Motor neuron (in vitro differentiated cells): ENCODE results near the gene TNS4. TPM values are rescaled to one million over a fixed set of nuclear protein-coding genes. Genes with fewer than 3 reads are reported as not detected.

Source experiments
- ATAC-seq, 8 experiments: fragments of 200-7000 bp; cut with Tn5 transposase; replicated peaks in 6 of 8; 2 replicates each; pipeline ENCODE4 v1.8.0; 2021; ENCODE audit warnings: mild to moderate bottlenecking in 8 of 8, moderate library complexity in 8 of 8
- H3K27ac ChIP-seq, 2 donors: fragments of 250-450 bp; sonication (Bioruptor Pico); 2 replicates each; pipeline ENCODE4 v1.9.0; 2021; ENCODE audit warnings: antibody characterized with exemption in 2 of 2, mild to moderate bottlenecking in 2 of 2, moderate library complexity in 1 of 2
- H3K4me1 ChIP-seq, 2 donors: fragments of 250-450 bp; sonication (Bioruptor Pico); replicated peaks in 1 of 2; 2 replicates each; pipeline ENCODE4 v1.6.1; 2021; ENCODE audit warnings: antibody characterized with exemption in 2 of 2, mild to moderate bottlenecking in 2 of 2, moderate library complexity in 1 of 2
- H3K4me3 ChIP-seq, 5 donors: fragments of 250-450 bp; sonication (Bioruptor Pico); 2 replicates each; pipeline ENCODE4 v1.9.0; 2021; ENCODE audit warnings: antibody characterized with exemption in 5 of 5, mild to moderate bottlenecking in 5 of 5, moderate library complexity in 4 of 5
- WGBS, 10 experiments: fragments of 450-650 bp; shearing (Covaris generic); methylation state at CpG; one replicate each; pipeline ENCODE4 v1.0.0; 2022; 5-methylcytosine and 5-hydroxymethylcytosine counted together
- in situ Hi-C, 9 experiments: fragments of 400-800 bp; cut with MboI; loops; one replicate each; pipeline ENCODE4 v1.15.0; 2021; ENCODE audit warnings: low sequenced_read_pairs in 9 of 9, low pct_unique_long_range_greater_than_20kb in 2 of 9; ENCODE audit not compliant: unreplicated experiment in 9 of 9
- total RNA-seq, 8 experiments: library from RNA; unstranded; fragments of 300-600 nt; gene quantifications; 2 replicates each; pipeline versions ENCODE4 v1.2.3 to v1.2.4, GENCODE V29; 2022

TNS4 gene
- total RNA-seq, 8 experiments from 2014 or later = 0.08 to 1.0 (median 0.15) TPM; not detected in 1

- Histone ChIP-seq H3K27ac (no peak overlapping the region), H3K4me3 (no peak overlapping the region), H3K4me1 (no peaks in the 10 kb centered on the region)
- WGBS, 10 experiments = 60 to 100% (median 92%) methylated on average over 1 to 5 of the region's 18 CpGs; no CpG with 5 or more reads in 3 of the 10 experiments
- in situ Hi-C loops = no loop called here
- no peak for ATAC-seq
These were observed 17.0 kb downstream of the TNS4 start for GRCh38 chr17:40484285-40484972.

GRCh38 chr17:40483679-40484078, 17.7 kb downstream of the TNS4 start:
- no peak for ATAC-seq
- WGBS, 10 experiments = 33 to 100% (median 63%) methylated on average over 1 to 3 of the region's 4 CpGs; no CpG with 5 or more reads in 3 of the 10 experiments
- in situ Hi-C loops = no loop called here
- Histone ChIP-seq H3K4me3 (no peak overlapping the region), H3K27ac (no peak overlapping the region), H3K4me1 (no peaks in the 10 kb centered on the region)

GRCh38 chr17:40482722-40483121, 18.7 kb downstream of the TNS4 start:
- in situ Hi-C loops = no loop called here
- no peak overlapping the region for H3K4me3 ChIP-seq
- H3K4me1 ChIP-seq = no peaks in the 10 kb centered on the region
- no peak overlapping the region for H3K27ac ChIP-seq
- ATAC-seq = no peak
- WGBS, 10 experiments = 67 to 100% (median 83%) methylated on average over 1 to 2 of the region's 6 CpGs; no CpG with 5 or more reads in 3 of the 10 experiments

GRCh38 chr17:40481106-40481505, 20.3 kb downstream of the TNS4 start:
- Histone ChIP-seq H3K4me1 (peaks cover 0 to 4% of the 10 kb centered on the region in 2 donors), H3K27ac (no peak overlapping the region), H3K4me3 (no peak overlapping the region)
- WGBS, 10 experiments = 94 to 100% (median 96%) methylated on average over 1 to 5 of the region's 7 CpGs; no CpG with 5 or more reads in 5 of the 10 experiments
- ATAC-seq = no peak
- in situ Hi-C loops = no loop called here

- 33 to 85% (median 68%) methylated on average over 1 to 5 of the region's 12 CpGs; no CpG with 5 or more reads in 6 of the 10 experiments for whole genome bisulfite sequencing, 10 experiments
- H3K4me3 ChIP-seq = no peak overlapping the region
- in situ Hi-C loops = no loop called here
- ATAC-seq = peak in 3 of 8 experiments; percentile 79 to 82 (median 79)
- peaks cover 3 to 9% of the 10 kb centered on the region in 2 donors for H3K4me1 ChIP-seq
- no peak overlapping the region for H3K27ac ChIP-seq
These were observed 20.9 kb downstream of the TNS4 start for GRCh38 chr17:40480501-40481003.

GRCh38 chr17:40479754-40480480, 21.5 kb downstream of the TNS4 start:
- in situ Hi-C loops = no loop called here
- ATAC-seq = no peak

GRCh38 chr17:40478486-40478885, 22.9 kb downstream of the TNS4 start:
- H3K27ac ChIP-seq = no peak overlapping the region
- H3K4me1 ChIP-seq = peaks cover 3 to 9% of the 10 kb centered on the region in 2 donors
- WGBS, 10 experiments = 71 to 100% (median 82%) methylated on average over 1 to 5 of the region's 13 CpGs; no CpG with 5 or more reads in 4 of the 10 experiments
- in situ Hi-C loops = no loop called here
- H3K4me3 ChIP-seq = no peak overlapping the region
- no peak for ATAC-seq

More at GRCh38 chr17:40479754-40480480, 21.5 kb downstream of the TNS4 start:
- no peak overlapping the region for H3K4me3 ChIP-seq
- H3K27ac ChIP-seq = no peak overlapping the region
- peaks cover 3 to 9% of the 10 kb centered on the region in 2 donors for H3K4me1 ChIP-seq
- WGBS, 10 experiments = 59 to 100% (median 78%) methylated on average over 1 to 5 of the region's 9 CpGs; no CpG with 5 or more reads in 4 of the 10 experiments

GRCh38 chr17:40477796-40478195, 23.6 kb downstream of the TNS4 start:
- no peak for ATAC-seq
- Histone ChIP-seq H3K27ac (no peak overlapping the region), H3K4me1 (peaks cover 3 to 9% of the 10 kb centered on the region in 2 donors), H3K4me3 (no peak overlapping the region)
- in situ Hi-C loops = no loop called here
- WGBS, 10 experiments = 100% methylated on average over 1 of the region's 1 CpG; no CpG with 5 or more reads in 9 of the 10 experiments

- ATAC-seq = no peak
- Histone ChIP-seq H3K4me1 (peaks cover 10 to 13% of the 10 kb centered on the region in 2 donors), H3K4me3 (no peak overlapping the region), H3K27ac (peak overlapping the region in 1 of 2 donors; percentile 48)
- in situ Hi-C loops = no loop called here
- 83 to 100% (median 92%) methylated on average over 1 to 10 of the region's 18 CpGs; no CpG with 5 or more reads in 3 of the 10 experiments for WGBS, 10 experiments
These were observed 26.1 kb downstream of the TNS4 start for GRCh38 chr17:40475234-40475908.

GRCh38 chr17:40474419-40475002, 26.9 kb downstream of the TNS4 start:
- Histone ChIP-seq H3K4me3 (no peak overlapping the region), H3K27ac (no peak overlapping the region), H3K4me1 (peaks cover 10 to 13% of the 10 kb centered on the region in 2 donors)
- WGBS, 10 experiments = 60 to 100% (median 67%) methylated on average over 1 to 5 of the region's 9 CpGs; no CpG with 5 or more reads in 5 of the 10 experiments
- in situ Hi-C loops = loop anchor here in 1 of 9 experiments (25.0 kb wide), 1 partner anchor 112 kb away; the partner anchor contains the start of gene GJD3
- no peak for ATAC-seq

- peaks cover 10 to 13% of the 10 kb centered on the region in 2 donors for H3K4me1 ChIP-seq
- H3K4me3 ChIP-seq = no peak overlapping the region
- H3K27ac ChIP-seq = no peak overlapping the region
- WGBS, 10 experiments = 40 to 95% (median 80%) methylated on average over 1 to 13 of the region's 16 CpGs; no CpG with 5 or more reads in 1 of the 10 experiments
- no peak for ATAC-seq
- in situ Hi-C loops = loop anchor here in 1 of 9 experiments (25.0 kb wide), 1 partner anchor 111 kb away; the partner anchor contains the start of gene GJD3
These were observed 27.7 kb downstream of the TNS4 start for GRCh38 chr17:40473573-40474365.
